Right lobe of liver (tissue), 6 donors: ENCODE measurements around the gene HTATSF1. TPM values are rescaled to one million over a fixed set of nuclear protein-coding genes. Genes with fewer than 3 reads are reported as not detected.

ENCODE experiments used
- ATAC-seq, 4 donors: fragments of 200-7000 bp; cut with Tn5 transposase; one replicate each; pipeline ENCODE4 v1.9.1; 2020; ENCODE audit warnings: mild to moderate bottlenecking in 4 of 4, moderate library complexity in 4 of 4
- DNase-seq, 3 donors: peaks; one replicate each; pipeline ENCODE4 v3.0.0-alpha.2; 2020
- H3K27ac ChIP-seq, 3 donors: fragments of 200-600 bp; one replicate each; pipeline ENCODE4 v1.8.0; 2022
- H3K27me3 ChIP-seq, 2 donors: fragments of 200-600 bp; one replicate each; pipeline ENCODE4 v1.8.0; 2022
- H3K36me3 ChIP-seq, 4 donors: fragments of 200-600 bp; sonication (generic) in 1 of 4; one replicate each; pipeline versions ENCODE4 v1.5.1 to v1.8.0; 2017 to 2022; ENCODE audit warnings: control low read depth in 1 of 4
- H3K4me1 ChIP-seq, 4 donors: fragments of 200-600 bp; sonication (generic) in 1 of 4; one replicate each; pipeline versions ENCODE4 v1.5.1 to v1.8.0; 2017 to 2022; ENCODE audit warnings: control low read depth in 1 of 4
- H3K4me3 ChIP-seq, 3 donors: fragments of 200-600 bp; one replicate each; pipeline ENCODE4 v1.8.0; 2022
- H3K9me3 ChIP-seq, 4 donors: fragments of 200-600 bp; sonication (generic) in 1 of 4; one replicate each; pipeline versions ENCODE4 v1.5.1 to v1.8.0; 2017 to 2022; ENCODE audit warnings: control low read depth in 1 of 4
- POLR2A ChIP-seq: fragments of 450-650 bp; IDR thresholded peaks from one replicate; pipeline ENCODE4 v1.6.1; 2017; ENCODE audit warnings: antibody characterized with exemption, mild to moderate bottlenecking
- WGBS: methylation state at CpG from one replicate; pipeline ENCODE4 v1.1.6; 2018; ENCODE audit warnings: low coverage, low lambda C conversion rate; ENCODE audit not compliant: insufficient coverage; ENCODE audit errors: missing lambda C conversion rate; 5-methylcytosine and 5-hydroxymethylcytosine counted together
- intact Hi-C, 2 donors: fragments of 100-400 bp; cut with DNase I; formaldehyde crosslinking; loops; one replicate each; pipeline versions ENCODE4 v1.11.2 to v1.14.1; 2022
- total RNA-seq, 6 experiments: library from RNA; depleted of rRNA in 2 of 6; stranded (reverse); fragments of >200 nt in 2 of 6; fragmentation: NEBNext Ultra II Directional in 3 of 6; extraction: Animal tissue kit (Norgen Biotek cat#: 25700) in 3 of 6; gene quantifications; one replicate each; pipeline versions ENCODE4 v1.1.0 to v1.2.4, GENCODE V29; 2016 to 2023
- TF ChIP-seq, protein P1 (sequence below), 4 donors: fragments of 200-600 bp in 3 of 4; fragments of 450-650 bp in 1 of 4; IDR thresholded peaks; one replicate each; pipeline versions ENCODE4 v1.5.1 to v1.8.0; 2016 to 2022; ENCODE audit warnings: antibody characterized with exemption in 4 of 4, mild to moderate bottlenecking in 2 of 4
- donor health status: DM: no; HTN: yes; CAD: no.
- donor health status: DM: no; HTN: no; CAD: no.
- donor health status: DM: no; HTN: no; CAD: no.
- donor health status: DM: no; HTN: yes; CAD: no.
- donor health status: DM: no; HTN: yes; CAD: no.

Gene HTATSF1
- total RNA-seq, 6 experiments from 2014 or later, result 10.6 to 21.5 (median 12.1) TPM

DNA sequence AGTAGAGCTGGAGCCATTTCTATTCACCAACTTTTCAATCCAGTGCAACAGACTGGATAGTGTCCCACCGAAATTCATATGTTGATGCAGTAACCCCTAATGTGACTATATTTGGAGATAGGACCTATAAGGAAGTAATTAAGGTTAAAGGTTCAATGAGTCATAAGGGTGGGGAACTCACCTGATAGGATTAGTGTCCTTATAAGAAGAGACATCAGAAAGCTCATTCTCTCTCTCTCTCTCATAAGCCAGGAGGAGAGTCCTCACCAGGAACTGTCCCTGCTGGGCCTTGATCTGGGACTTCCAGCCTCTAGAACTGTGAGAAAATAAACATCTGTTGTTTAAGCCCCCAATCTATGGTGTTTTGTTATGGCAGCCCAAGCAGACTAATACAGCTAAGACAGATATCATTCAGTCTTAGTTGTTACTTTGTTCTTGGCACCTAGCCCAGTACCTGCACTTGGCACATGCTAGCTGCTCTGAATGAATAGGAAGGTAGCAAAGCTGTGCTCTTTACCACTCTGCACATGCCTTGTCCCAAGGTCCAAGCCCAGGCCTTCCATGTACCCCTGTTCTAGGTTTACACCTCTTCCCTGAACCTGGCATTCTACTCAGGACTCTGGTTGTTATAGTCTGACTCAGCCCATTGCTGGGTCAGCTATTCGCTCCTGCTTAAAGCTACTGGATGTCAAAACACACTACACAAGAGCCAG lies 28.8 kb upstream of the HTATSF1 start:
- ATAC-seq, result no peak

DNA sequence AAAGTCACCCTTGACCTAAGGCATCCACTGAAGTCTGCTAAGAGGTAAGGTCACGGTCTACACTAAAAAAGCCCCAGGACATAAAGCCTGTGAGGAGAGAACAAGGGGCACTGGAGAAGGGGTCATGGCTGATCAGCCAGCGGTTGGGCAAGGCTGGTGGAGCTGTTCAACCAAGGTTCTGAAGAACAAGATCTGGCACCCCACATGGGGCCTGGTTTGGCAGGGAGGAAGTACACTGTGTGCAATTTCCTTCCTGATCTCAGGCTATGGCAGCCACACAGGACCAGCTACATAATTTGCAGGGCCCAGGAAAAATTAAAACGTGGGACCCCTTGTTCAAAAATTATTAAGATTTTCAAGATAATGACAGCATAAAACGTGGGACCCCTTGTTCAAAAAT lies 23.7 kb upstream of the HTATSF1 start:
- intact Hi-C loops, result no loop called here
- Histone ChIP-seq H3K4me3 (no peak overlapping the region), H3K27ac (no peak overlapping the region), H3K9me3 (no peaks in the 10 kb centered on the region), H3K36me3 (no peaks in the 10 kb centered on the region), H3K27me3 (no peaks in the 10 kb centered on the region), H3K4me1 (no peaks in the 10 kb centered on the region)
- 35% methylated on average over 3 of the region's 4 CpGs for WGBS
- TF ChIP-seq, protein P1, sequence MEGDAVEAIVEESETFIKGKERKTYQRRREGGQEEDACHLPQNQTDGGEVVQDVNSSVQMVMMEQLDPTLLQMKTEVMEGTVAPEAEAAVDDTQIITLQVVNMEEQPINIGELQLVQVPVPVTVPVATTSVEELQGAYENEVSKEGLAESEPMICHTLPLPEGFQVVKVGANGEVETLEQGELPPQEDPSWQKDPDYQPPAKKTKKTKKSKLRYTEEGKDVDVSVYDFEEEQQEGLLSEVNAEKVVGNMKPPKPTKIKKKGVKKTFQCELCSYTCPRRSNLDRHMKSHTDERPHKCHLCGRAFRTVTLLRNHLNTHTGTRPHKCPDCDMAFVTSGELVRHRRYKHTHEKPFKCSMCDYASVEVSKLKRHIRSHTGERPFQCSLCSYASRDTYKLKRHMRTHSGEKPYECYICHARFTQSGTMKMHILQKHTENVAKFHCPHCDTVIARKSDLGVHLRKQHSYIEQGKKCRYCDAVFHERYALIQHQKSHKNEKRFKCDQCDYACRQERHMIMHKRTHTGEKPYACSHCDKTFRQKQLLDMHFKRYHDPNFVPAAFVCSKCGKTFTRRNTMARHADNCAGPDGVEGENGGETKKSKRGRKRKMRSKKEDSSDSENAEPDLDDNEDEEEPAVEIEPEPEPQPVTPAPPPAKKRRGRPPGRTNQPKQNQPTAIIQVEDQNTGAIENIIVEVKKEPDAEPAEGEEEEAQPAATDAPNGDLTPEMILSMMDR (IDR thresholded peaks at IDR 0.05), result no peak
- no peak for TF ChIP-seq POLR2A
- DNase-seq, result no peak
- ATAC-seq, result no peak

More for the DNA sequence above, 28.8 kb upstream of the HTATSF1 start:
- Histone ChIP-seq H3K4me1 (no peaks in the 10 kb centered on the region), H3K36me3 (no peaks in the 10 kb centered on the region), H3K9me3 (no peaks in the 10 kb centered on the region), H3K27ac (no peak overlapping the region), H3K4me3 (no peak overlapping the region), H3K27me3 (no peaks in the 10 kb centered on the region)
- TF ChIP-seq, protein P1 (IDR thresholded peaks at IDR 0.05), result no peak
- no peak for TF ChIP-seq POLR2A
- 54% methylated on average over 2 of the region's 2 CpGs for WGBS
- no peak for DNase-seq
- intact Hi-C loops, result no loop called here

DNA sequence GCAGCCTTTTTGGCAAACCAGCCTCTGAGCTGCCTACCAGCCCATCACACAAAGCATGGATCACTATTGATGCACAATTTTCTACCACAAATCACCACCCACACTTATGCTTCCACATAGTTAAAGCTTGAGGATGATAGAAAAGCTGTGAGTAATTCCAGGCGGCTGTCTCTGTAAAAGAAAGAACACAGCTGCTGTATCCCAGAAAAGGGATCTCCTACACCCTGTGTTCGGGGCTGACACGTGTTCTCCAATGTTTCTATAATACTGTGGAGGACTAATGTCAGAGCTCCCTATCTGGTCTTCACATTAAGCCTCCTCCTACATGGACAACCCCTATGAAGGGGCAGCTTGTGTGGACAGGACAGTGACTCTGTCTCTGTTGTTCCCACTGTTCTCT lies 22.2 kb upstream of the HTATSF1 start:
- Histone ChIP-seq H3K9me3 (no peaks in the 10 kb centered on the region), H3K36me3 (no peaks in the 10 kb centered on the region), H3K4me3 (no peak overlapping the region), H3K27ac (no peak overlapping the region), H3K4me1 (no peaks in the 10 kb centered on the region), H3K27me3 (no peaks in the 10 kb centered on the region)
- 45% methylated on average over 3 of the region's 3 CpGs for WGBS
- ATAC-seq (no peak), DNase-seq (no peak)
- no peak for TF ChIP-seq POLR2A
- intact Hi-C loops, result no loop called here

DNA sequence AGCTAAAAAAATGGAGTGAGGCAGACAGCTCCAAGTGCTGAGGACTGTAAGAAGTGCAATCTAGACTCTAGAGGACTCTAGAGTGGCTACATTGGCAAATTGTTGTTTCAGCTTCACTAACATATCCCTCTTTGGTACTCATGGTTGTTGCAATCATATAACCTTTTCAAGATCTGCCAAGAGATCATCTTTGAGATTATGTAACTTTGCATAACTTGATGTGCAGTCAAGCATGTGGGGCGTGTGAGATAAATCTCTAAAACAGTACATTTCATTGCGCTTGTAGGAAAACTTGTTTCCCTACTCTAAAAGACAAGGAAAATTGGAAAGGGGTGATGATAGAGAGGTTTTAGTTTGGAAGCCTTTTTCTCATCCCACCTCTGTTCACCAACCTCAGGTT lies 20.9 kb upstream of the HTATSF1 start:
- DNase-seq, result no peak

DNA sequence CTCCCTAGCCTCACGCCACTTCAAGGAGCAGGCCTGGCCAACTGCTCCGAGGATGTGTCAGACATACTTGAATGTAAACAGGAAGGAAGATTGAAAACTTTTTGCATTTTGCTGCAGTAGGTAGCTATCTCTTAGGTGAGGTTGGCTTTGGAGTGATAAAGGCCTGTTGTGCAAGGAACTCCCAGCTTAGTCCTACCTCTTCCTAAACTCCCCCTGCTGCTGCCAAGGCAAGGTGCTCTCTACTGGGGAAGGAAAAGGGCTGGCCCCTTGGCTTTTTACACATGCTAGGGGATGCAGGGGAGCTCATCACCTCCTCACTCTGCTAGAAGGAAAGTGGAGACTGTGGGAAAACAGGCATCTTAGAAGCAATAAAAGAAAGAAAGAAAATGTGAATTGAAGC lies 20.4 kb upstream of the HTATSF1 start:
- peak in 1 of 4 donors; percentile 39 for ATAC-seq
- DNase-seq, result no peak
- 73% methylated on average over 2 of the region's 2 CpGs for WGBS
- Histone ChIP-seq H3K9me3 (no peaks in the 10 kb centered on the region), H3K27ac (no peak overlapping the region), H3K4me3 (no peak overlapping the region), H3K27me3 (no peaks in the 10 kb centered on the region), H3K4me1 (no peaks in the 10 kb centered on the region), H3K36me3 (no peaks in the 10 kb centered on the region)
- intact Hi-C loops, result no loop called here
- TF ChIP-seq, protein P1 (IDR thresholded peaks at IDR 0.05), result peak in 1 of 4 donors; percentile 15
- no peak for TF ChIP-seq POLR2A

More for the DNA sequence above, 20.9 kb upstream of the HTATSF1 start:
- Histone ChIP-seq H3K36me3 (no peaks in the 10 kb centered on the region), H3K9me3 (no peaks in the 10 kb centered on the region), H3K4me3 (no peak overlapping the region), H3K27ac (no peak overlapping the region), H3K4me1 (no peaks in the 10 kb centered on the region), H3K27me3 (no peaks in the 10 kb centered on the region)
- 63% methylated on average over 1 of the region's 2 CpGs for WGBS
- intact Hi-C loops, result no loop called here
- no peak for ATAC-seq
- no peak for TF ChIP-seq POLR2A
- TF ChIP-seq, protein P1 (IDR thresholded peaks at IDR 0.05), result no peak
